T-helper 17 cell (primary cell): ENCODE data around the gene GLYATL1. TPM values are rescaled to one million over a fixed set of nuclear protein-coding genes. Genes with fewer than 3 reads are reported as not detected.

ENCODE experiments used
- ATAC-seq: fragments of 150-1000 bp; cut with Tn5 transposase; 2 replicates; pipeline ENCODE4 v1.10.0; 2021; ENCODE audit warnings: mild to moderate bottlenecking, moderate library complexity
- DNase-seq, 3 donors: peaks; one replicate each; pipeline versions ENCODE4 v3.0.0 to v3.0.0-alpha.2; 2020 to 2021
- H3K9me3 ChIP-seq: one replicate; pipeline ENCODE4 v1.7.0; 2013; ENCODE audit warnings: low read length, mild to moderate bottlenecking; ENCODE audit not compliant: control insufficient read depth, poor library complexity, severe bottlenecking
- H3K27ac Mint-ChIP-seq: one replicate; pipeline ENCODE4 v1.8.0; 2022; ENCODE audit warnings: mild to moderate bottlenecking, moderate library complexity, mixed read lengths
- H3K27me3 Mint-ChIP-seq: one replicate; pipeline ENCODE4 v1.8.0; 2022; ENCODE audit warnings: mixed read lengths
- H3K36me3 Mint-ChIP-seq: one replicate; pipeline ENCODE4 v1.8.0; 2022; ENCODE audit warnings: low read depth, mixed read lengths
- H3K4me1 Mint-ChIP-seq: one replicate; pipeline ENCODE4 v1.8.0; 2022; ENCODE audit warnings: mild to moderate bottlenecking, mixed read lengths
- H3K4me3 Mint-ChIP-seq: one replicate; pipeline ENCODE4 v1.8.0; 2022; ENCODE audit warnings: mild to moderate bottlenecking, moderate library complexity, mixed read lengths
- total RNA-seq, 4 donors: library from RNA in 2 of 4; stranded (reverse) in 2 of 4; gene quantifications; one replicate each; pipeline ENCODE4 v1.2.3 and lab custom pipeline; 2022 to 2026

Gene GLYATL1
- total RNA-seq, 2 donors from 2014 or later = not detected

GRCh38 chr11:58917159-58917783 lies 22.0 kb upstream of the GLYATL1 start:
- no peaks in the 10 kb centered on the region for H3K9me3 ChIP-seq
- no peak overlapping the region for H3K27ac Mint-ChIP-seq
- no peak overlapping the region for H3K4me3 Mint-ChIP-seq
- ATAC-seq = no peak
- no peak for DNase-seq
- H3K4me1 Mint-ChIP-seq = no peaks in the 10 kb centered on the region
- peaks cover 17% of the 10 kb centered on the region for H3K27me3 Mint-ChIP-seq
- peaks cover 5% of the 10 kb centered on the region for H3K36me3 Mint-ChIP-seq

GRCh38 chr11:58919561-58919960 lies 19.7 kb upstream of the GLYATL1 start:
- no peak for DNase-seq

GRCh38 chr11:58919980-58920379 lies 19.3 kb upstream of the GLYATL1 start:
- Mint-ChIP-seq H3K4me3 (no peak overlapping the region), H3K27ac (no peak overlapping the region), H3K36me3 (peaks cover 3% of the 10 kb centered on the region), H3K27me3 (peaks cover 25% of the 10 kb centered on the region), H3K4me1 (peaks cover 11% of the 10 kb centered on the region)
- DNase-seq (no peak), ATAC-seq (no peak)
- no peaks in the 10 kb centered on the region for H3K9me3 ChIP-seq

More at GRCh38 chr11:58919561-58919960, 19.7 kb upstream of the GLYATL1 start:
- Mint-ChIP-seq H3K27ac (no peak overlapping the region), H3K27me3 (peaks cover 23% of the 10 kb centered on the region), H3K4me1 (peaks cover 11% of the 10 kb centered on the region), H3K36me3 (peaks cover 3% of the 10 kb centered on the region), H3K4me3 (no peak overlapping the region)
- no peak for ATAC-seq
- no peaks in the 10 kb centered on the region for H3K9me3 ChIP-seq

- Mint-ChIP-seq H3K27ac (no peak overlapping the region), H3K4me3 (no peak overlapping the region), H3K27me3 (peaks cover 25% of the 10 kb centered on the region), H3K4me1 (peaks cover 11% of the 10 kb centered on the region), H3K36me3 (peaks cover 3% of the 10 kb centered on the region)
- no peaks in the 10 kb centered on the region for H3K9me3 ChIP-seq
- ATAC-seq (no peak), DNase-seq (no peak)
These were observed 17.4 kb upstream of the GLYATL1 start for GRCh38 chr11:58921778-58922390.

GRCh38 chr11:58922479-58922878 lies 16.8 kb upstream of the GLYATL1 start:
- H3K4me3 Mint-ChIP-seq = no peak overlapping the region
- peaks cover 12% of the 10 kb centered on the region for H3K4me1 Mint-ChIP-seq
- peaks cover 27% of the 10 kb centered on the region for H3K27me3 Mint-ChIP-seq
- peaks cover 3% of the 10 kb centered on the region for H3K36me3 Mint-ChIP-seq
- no peak overlapping the region for H3K27ac Mint-ChIP-seq
- no peak for ATAC-seq
- no peaks in the 10 kb centered on the region for H3K9me3 ChIP-seq
- DNase-seq = no peak

GRCh38 chr11:58923300-58923788 lies 15.9 kb upstream of the GLYATL1 start:
- no peak overlapping the region for H3K4me3 Mint-ChIP-seq
- H3K4me1 Mint-ChIP-seq = peaks cover 14% of the 10 kb centered on the region
- DNase-seq (no peak), ATAC-seq (peak; percentile 50)
- H3K27me3 Mint-ChIP-seq = peaks cover 35% of the 10 kb centered on the region
- no peaks in the 10 kb centered on the region for H3K9me3 ChIP-seq
- H3K27ac Mint-ChIP-seq = no peak overlapping the region
- H3K36me3 Mint-ChIP-seq = peaks cover 5% of the 10 kb centered on the region

- Mint-ChIP-seq H3K4me3 (no peak overlapping the region), H3K36me3 (peaks cover 5% of the 10 kb centered on the region), H3K27ac (no peak overlapping the region), H3K4me1 (peaks cover 14% of the 10 kb centered on the region), H3K27me3 (peaks cover 44% of the 10 kb centered on the region)
- DNase-seq (no peak), ATAC-seq (no peak)
- no peaks in the 10 kb centered on the region for H3K9me3 ChIP-seq
These were observed 15.1 kb upstream of the GLYATL1 start for GRCh38 chr11:58924230-58924629.

- H3K4me3 Mint-ChIP-seq = no peak overlapping the region
- H3K27me3 Mint-ChIP-seq = peaks cover 55% of the 10 kb centered on the region
- H3K4me1 Mint-ChIP-seq = peaks cover 14% of the 10 kb centered on the region
- peaks cover 5% of the 10 kb centered on the region for H3K36me3 Mint-ChIP-seq
- no peaks in the 10 kb centered on the region for H3K9me3 ChIP-seq
- no peak for DNase-seq
- ATAC-seq = no peak
- no peak overlapping the region for H3K27ac Mint-ChIP-seq
These were observed 13.0 kb upstream of the GLYATL1 start for GRCh38 chr11:58926251-58926650.

GRCh38 chr11:58926695-58927094 lies 12.6 kb upstream of the GLYATL1 start:
- DNase-seq (no peak), ATAC-seq (no peak)
- no peak overlapping the region for H3K27ac Mint-ChIP-seq
- no peak overlapping the region for H3K4me3 Mint-ChIP-seq
- peaks cover 53% of the 10 kb centered on the region for H3K27me3 Mint-ChIP-seq
- H3K9me3 ChIP-seq = no peaks in the 10 kb centered on the region
- peaks cover 14% of the 10 kb centered on the region for H3K4me1 Mint-ChIP-seq
- peaks cover 2% of the 10 kb centered on the region for H3K36me3 Mint-ChIP-seq

- no peak overlapping the region for H3K27ac Mint-ChIP-seq
- H3K36me3 Mint-ChIP-seq = peaks cover 2% of the 10 kb centered on the region
- peaks cover 14% of the 10 kb centered on the region for H3K4me1 Mint-ChIP-seq
- ATAC-seq (no peak), DNase-seq (no peak)
- peaks cover 47% of the 10 kb centered on the region for H3K27me3 Mint-ChIP-seq
- no peak overlapping the region for H3K4me3 Mint-ChIP-seq
- no peaks in the 10 kb centered on the region for H3K9me3 ChIP-seq
These were observed 11.7 kb upstream of the GLYATL1 start for GRCh38 chr11:58927393-58928106.

GRCh38 chr11:58928107-58928499 lies 11.2 kb upstream of the GLYATL1 start:
- peaks cover 9% of the 10 kb centered on the region for H3K4me1 Mint-ChIP-seq

GRCh38 chr11:58928691-58929090 lies 10.6 kb upstream of the GLYATL1 start:
- Mint-ChIP-seq H3K36me3 (peaks cover 2% of the 10 kb centered on the region), H3K4me3 (no peak overlapping the region), H3K27me3 (peaks cover 43% of the 10 kb centered on the region), H3K4me1 (peaks cover 4% of the 10 kb centered on the region), H3K27ac (no peak overlapping the region)
- no peak for ATAC-seq
- no peaks in the 10 kb centered on the region for H3K9me3 ChIP-seq
- DNase-seq = no peak

More at GRCh38 chr11:58928107-58928499, 11.2 kb upstream of the GLYATL1 start:
- no peak overlapping the region for H3K27ac Mint-ChIP-seq
- H3K36me3 Mint-ChIP-seq = peaks cover 2% of the 10 kb centered on the region
- peaks cover 44% of the 10 kb centered on the region for H3K27me3 Mint-ChIP-seq
- no peaks in the 10 kb centered on the region for H3K9me3 ChIP-seq
- no peak overlapping the region for H3K4me3 Mint-ChIP-seq
- DNase-seq (no peak), ATAC-seq (no peak)

- H3K9me3 ChIP-seq = no peaks in the 10 kb centered on the region
- H3K4me1 Mint-ChIP-seq = peaks cover 4% of the 10 kb centered on the region
- no peak overlapping the region for H3K4me3 Mint-ChIP-seq
- H3K27me3 Mint-ChIP-seq = peaks cover 39% of the 10 kb centered on the region
- peaks cover 2% of the 10 kb centered on the region for H3K36me3 Mint-ChIP-seq
- no peak overlapping the region for H3K27ac Mint-ChIP-seq
- ATAC-seq = no peak
- no peak for DNase-seq
These were observed 8.4 kb upstream of the GLYATL1 start for GRCh38 chr11:58930926-58931325.
